SK-N-SH (cell line): ENCODE data around the gene TRAPPC3. TPM values are rescaled to one million over a fixed set of nuclear protein-coding genes. Genes with fewer than 3 reads are reported as not detected.
A peak's percentile ranks its signal among the peaks of the same experiment; 100 is the strongest.

ENCODE experiments used
- CTCF ChIA-PET: fragments of 300-600, 350-600 bp; formaldehyde crosslinking; extraction: SDS; loops from one replicate; lab custom pipeline; 2021; lab: Yijun Ruan, JAX
- POLR2A ChIA-PET: fragments of 350-600 bp; sonication (Branson Sonifier 250); formaldehyde crosslinking; extraction: SDS; loops from one replicate; lab custom pipeline; 2020; ENCODE audit warnings: antibody characterized with exemption, inconsistent platforms; lab: Yijun Ruan, JAX
- DNase-seq: peaks from one replicate; pipeline ENCODE4 v3.0.0; 2012
- H2AFZ ChIP-seq: fragments of 200-600 bp; sonication (generic); 2 replicates; pipeline ENCODE4 v1.8.1; 2016; ENCODE audit warnings: antibody characterized with exemption, mild to moderate bottlenecking, low read depth
- H3F3A ChIP-seq: fragments of 200-600 bp; sonication (generic); replicated peaks from 2 replicates; pipeline ENCODE3; 2016; ENCODE audit warnings: antibody characterized with exemption, mild to moderate bottlenecking; ENCODE audit not compliant: insufficient read depth
- H3K27ac ChIP-seq, 2 experiments: fragments of 200-500 bp in 1 of 2; fragments of 200-600 bp in 1 of 2; sonication (Bioruptor generic) in 1 of 2; sonication (generic), shearing (Covaris generic) in 1 of 2; 2 replicates each; pipeline versions ENCODE4 v1.5.1 to v1.6.1; 2014 to 2016; ENCODE audit warnings: low read depth in 2 of 2, inconsistent platforms in 1 of 2, low read length in 1 of 2, mild to moderate bottlenecking in 1 of 2, mixed read lengths in 1 of 2
- H3K27me3 ChIP-seq: fragments of 200-600 bp; sonication (generic), shearing (Covaris generic); 2 replicates; pipeline ENCODE4 v1.6.1; 2016; ENCODE audit warnings: mixed run types; ENCODE audit not compliant: insufficient read depth
- H3K36me3 ChIP-seq, 2 experiments: fragments of 200-500 bp in 1 of 2; fragments of 200-600 bp in 1 of 2; sonication (Bioruptor generic) in 1 of 2; sonication (generic) in 1 of 2; replicated peaks in 1 of 2; 2 replicates each; pipeline versions ENCODE3 to v1.5.1; 2014 to 2016; ENCODE audit warnings: low read length in 1 of 2, mild to moderate bottlenecking in 1 of 2; ENCODE audit not compliant: insufficient read depth in 2 of 2, control insufficient read depth in 1 of 2
- H3K4me1 ChIP-seq, 2 experiments: fragments of 200-500 bp in 1 of 2; fragments of 200-600 bp in 1 of 2; sonication (Bioruptor generic) in 1 of 2; sonication (generic), shearing (Covaris generic) in 1 of 2; 2 replicates each; pipeline versions ENCODE4 v1.5.1 to v1.6.1; 2014 to 2016; ENCODE audit warnings: low read depth in 1 of 2, low read length in 1 of 2, mixed run types in 1 of 2; ENCODE audit not compliant: insufficient read depth in 2 of 2, control insufficient read depth in 1 of 2
- H3K4me2 ChIP-seq: fragments of 200-600 bp; sonication (generic), shearing (Covaris generic); 2 replicates; pipeline ENCODE4 v1.6.1; 2017; ENCODE audit warnings: mixed run types
- H3K4me3 ChIP-seq, 2 experiments: fragments of 200-500 bp in 1 of 2; fragments of 200-600 bp in 1 of 2; sonication (Bioruptor generic) in 1 of 2; sonication (generic), shearing (Covaris generic) in 1 of 2; 2 replicates each; pipeline versions ENCODE4 v1.5.1 to v1.8.1; 2014 to 2016; ENCODE audit warnings: low read depth in 2 of 2, inconsistent platforms in 1 of 2, low read length in 1 of 2, mild to moderate bottlenecking in 1 of 2, mixed read lengths in 1 of 2, moderate library complexity in 1 of 2
- H3K79me2 ChIP-seq: fragments of 200-600 bp; sonication (generic); 2 replicates; pipeline ENCODE4 v1.8.1; 2017; ENCODE audit warnings: mild to moderate bottlenecking; ENCODE audit not compliant: insufficient read depth
- H3K9ac ChIP-seq: fragments of 200-600 bp; sonication (generic); 2 replicates; pipeline ENCODE4 v1.6.1; 2017; ENCODE audit warnings: mixed run types
- H3K9me2 ChIP-seq: fragments of 200-600 bp; sonication (generic); 2 replicates; pipeline ENCODE4 v1.6.1; 2017; ENCODE audit warnings: mixed run types
- H3K9me3 ChIP-seq: fragments of 200-600 bp; sonication (generic); 2 replicates; pipeline ENCODE4 v1.6.1; 2017; ENCODE audit warnings: mixed run types, mild to moderate bottlenecking, moderate library complexity
- H4K20me1 ChIP-seq: fragments of 200-600 bp; sonication (generic); 2 replicates; pipeline ENCODE4 v1.6.1; 2017; ENCODE audit warnings: mild to moderate bottlenecking, mixed run types; ENCODE audit not compliant: insufficient read depth
- EP300 ChIP-seq, 2 experiments: IDR thresholded peaks; 2 replicates each; pipeline versions ENCODE4 v1.4.0 to v1.6.1; 2012; ENCODE audit warnings: borderline replicate concordance in 1 of 2, low read depth in 1 of 2, low read length in 1 of 2
- FOXJ3 ChIP-seq: sonication (generic); formaldehyde crosslinking; IDR thresholded peaks from 2 replicates; pipeline ENCODE4 v1.5.1; 2020; ENCODE audit warnings: mild to moderate bottlenecking, missing genetic modification reagents
- FOXM1 ChIP-seq: IDR thresholded peaks from 2 replicates; pipeline ENCODE4 v1.4.0; 2012; ENCODE audit warnings: low read depth, mild to moderate bottlenecking
- GATA2 ChIP-seq: sonication (generic); formaldehyde crosslinking; IDR thresholded peaks from 2 replicates; pipeline ENCODE4 v1.5.0; 2020; ENCODE audit warnings: mild to moderate bottlenecking, missing genetic modification reagents
- IRF3 ChIP-seq: fragments of 150-350 bp; IDR thresholded peaks from 2 replicates; pipeline ENCODE4 v1.6.1; 2016; ENCODE audit warnings: mild to moderate bottlenecking, low read depth, low read length
- JUND ChIP-seq: IDR thresholded peaks from 2 replicates; pipeline ENCODE4 v1.4.0; 2012
- MAX ChIP-seq: IDR thresholded peaks from 2 replicates; pipeline ENCODE4 v1.4.0; 2012; ENCODE audit warnings: low read depth
- MXI1 ChIP-seq: IDR thresholded peaks from 2 replicates; pipeline ENCODE4 v1.6.1; 2012; ENCODE audit warnings: mild to moderate bottlenecking, low read depth, low read length, improper control_type of control experiment
- NFIC ChIP-seq: IDR thresholded peaks from 2 replicates; pipeline ENCODE4 v1.4.0; 2012; ENCODE audit warnings: borderline replicate concordance
- POLR2AphosphoS5 ChIP-seq: IDR thresholded peaks from 2 replicates; pipeline ENCODE4 v1.6.1; 2012; ENCODE audit warnings: low read depth, low read length
- RCOR1 ChIP-seq: fragments of 150-350 bp; IDR thresholded peaks from 2 replicates; pipeline ENCODE4 v1.6.1; 2017; ENCODE audit warnings: antibody characterized with exemption, low read length
- REST ChIP-seq: IDR thresholded peaks from 2 replicates; pipeline ENCODE4 v1.6.1; 2012; ENCODE audit warnings: mild to moderate bottlenecking, low read depth, low read length, moderate library complexity
- RFX5 ChIP-seq: IDR thresholded peaks from 2 replicates; pipeline ENCODE4 v1.6.1; 2012; ENCODE audit warnings: mild to moderate bottlenecking, improper control_type of control experiment, low read length
- TAF1 ChIP-seq: IDR thresholded peaks from 2 replicates; pipeline ENCODE4 v1.6.1; 2012; ENCODE audit warnings: low read depth, mild to moderate bottlenecking, low read length, moderate library complexity, borderline replicate concordance
- TEAD4 ChIP-seq: IDR thresholded peaks from 2 replicates; pipeline ENCODE4 v1.4.0; 2012; ENCODE audit warnings: mild to moderate bottlenecking, borderline replicate concordance; ENCODE audit not compliant: insufficient read depth
- YY1 ChIP-seq: IDR thresholded peaks from 2 replicates; pipeline ENCODE4 v1.4.0; 2012; ENCODE audit warnings: low read depth, mild to moderate bottlenecking
- WGBS: methylation state at CpG from one replicate; pipeline ENCODE4 v1.1.6; 2017; ENCODE audit warnings: low lambda C conversion rate; 5-methylcytosine and 5-hydroxymethylcytosine counted together
- polyA plus RNA-seq, 3 experiments: library from polyadenylated mRNA; depleted of rRNA; stranded (reverse); fragments of >200 nt; gene quantifications; 2 replicates each; pipeline ENCODE4 v1.2.3, GENCODE V29; 2012

TRAPPC3 gene
- polyA plus RNA-seq, 1 of the 3 experiments (the other 2 are of a cell fraction), result 149 TPM

GRCh38 chr1:36134031-36134430, 15.3 kb downstream of the TRAPPC3 start:
- no peaks in the 10 kb centered on the region for H3K27me3 ChIP-seq
- ChIA-PET POLR2A (interaction anchor here (0.7 to 1.4 kb wide), 5 partner anchors 17 to 37 kb away, joined by 3 to 5 read pairs (median 3); no protein-coding TSS in a partner anchor), CTCF (interaction anchor here (0.7 to 17.9 kb wide), 27 partner anchors 10 to 302 kb away, joined by 3 to 700 read pairs (median 4); partner anchors contain the start of genes ADPRS, AGO1, AGO3 and TEKT2)
- peak overlapping the region; percentile 44; the same call in 1 of the 2 replicates for H3K4me2 ChIP-seq
- H3K4me1 ChIP-seq, result peaks cover 14 to 43% of the 10 kb centered on the region in 2 experiments; a peak in 3 of 4 replicates
- peak; percentile 20 for DNase-seq
- peaks cover 15 to 19% of the 10 kb centered on the region in 2 experiments for H3K36me3 ChIP-seq
- no peaks in the 10 kb centered on the region for H3K9me3 ChIP-seq
- no peaks in the 10 kb centered on the region for H3K9me2 ChIP-seq
- H3K79me2 ChIP-seq, result peaks cover 17% of the 10 kb centered on the region; the same call in 1 of the 2 replicates
- peak overlapping the region; percentile 52; the same call in 1 of the 2 replicates for H2AFZ ChIP-seq
- TF ChIP-seq IRF3 (no peak), GATA2 (CRISPR knock-in tag) (no peak), JUND (no peak), RFX5 (no peak), RCOR1 (no peak), FOXM1 (no peak), TEAD4 (no peak), MXI1 (no peak), NFIC (no peak), POLR2AphosphoS5 (no peak), YY1 (no peak), FOXJ3 (CRISPR knock-in tag) (no peak), REST (no peak), TAF1 (no peak), MAX (no peak), EP300 (IDR thresholded peaks at IDR 0.05; ENCODE audit: borderline replicate concordance in 1 of 2, low read depth in 1 of 2, low read length in 1 of 2) (no peak)
- H3K27ac ChIP-seq, result peak overlapping the region; percentile 45 to 89
- no peak overlapping the region for H3K4me3 ChIP-seq
- no peak overlapping the region for H3K9ac ChIP-seq
- H3F3A ChIP-seq, result peaks cover 39% of the 10 kb centered on the region
- WGBS, result 68% methylated on average over 4 of the region's 6 CpGs
- H4K20me1 ChIP-seq, result no peaks in the 10 kb centered on the region
